ENCODE results near the gene MACROD2. TPM values are rescaled to one million over a fixed set of nuclear protein-coding genes. Genes with fewer than 3 reads are reported as not detected.

Gene MACROD2
- total RNA-seq, 2 experiments from 2014 or later, result not detected

GRCh38 chr20:14866841-14867514 is 871.7 kb downstream of the MACROD2 start:
- Mint-ChIP-seq H3K27me3 (no peaks in the 10 kb centered on the region), H3K27ac (no peak overlapping the region), H3K36me3 (ENCODE audit: low read depth) (no peaks in the 10 kb centered on the region), H3K9me3 (peaks cover 17% of the 10 kb centered on the region), H3K4me1 (no peaks in the 10 kb centered on the region), H3K4me3 (no peak overlapping the region)
- DNase-seq, result no peak
- POLR2A ChIA-PET, result no interaction called here
- CTCF ChIA-PET, result no interaction called here

GRCh38 chr20:14877301-14878028 is 882.1 kb downstream of the MACROD2 start:
- POLR2A ChIA-PET, result no interaction called here
- no peak overlapping the region for H3K27ac Mint-ChIP-seq

GRCh38 chr20:14878676-14879019 is 883.3 kb downstream of the MACROD2 start:
- POLR2A ChIA-PET, result no interaction called here
- Mint-ChIP-seq H3K27me3 (no peaks in the 10 kb centered on the region), H3K27ac (no peak overlapping the region), H3K36me3 (ENCODE audit: low read depth) (no peaks in the 10 kb centered on the region), H3K4me3 (no peak overlapping the region), H3K9me3 (peaks cover 5% of the 10 kb centered on the region), H3K4me1 (no peaks in the 10 kb centered on the region)
- CTCF ChIA-PET, result no interaction called here
- no peak for DNase-seq

More at GRCh38 chr20:14877301-14878028, 882.1 kb downstream of the MACROD2 start:
- CTCF ChIA-PET, result no interaction called here
- Mint-ChIP-seq H3K4me1 (no peaks in the 10 kb centered on the region), H3K36me3 (ENCODE audit: low read depth) (no peaks in the 10 kb centered on the region), H3K4me3 (no peak overlapping the region), H3K27me3 (no peaks in the 10 kb centered on the region), H3K9me3 (peaks cover 5% of the 10 kb centered on the region)
- no peak for DNase-seq

GRCh38 chr20:14879020-14879697 is 883.8 kb downstream of the MACROD2 start:
- no peaks in the 10 kb centered on the region for H3K36me3 Mint-ChIP-seq (ENCODE audit: low read depth)
- POLR2A ChIA-PET, result no interaction called here

GRCh38 chr20:14879839-14880238 is 884.5 kb downstream of the MACROD2 start:
- peaks cover 5% of the 10 kb centered on the region for H3K9me3 Mint-ChIP-seq
- ChIA-PET POLR2A (no interaction called here), CTCF (no interaction called here)
- H3K36me3 Mint-ChIP-seq (ENCODE audit: low read depth), result no peaks in the 10 kb centered on the region
- no peak overlapping the region for H3K27ac Mint-ChIP-seq
- DNase-seq, result no peak
- H3K4me1 Mint-ChIP-seq, result no peaks in the 10 kb centered on the region
- no peaks in the 10 kb centered on the region for H3K27me3 Mint-ChIP-seq
- no peak overlapping the region for H3K4me3 Mint-ChIP-seq

More at GRCh38 chr20:14879020-14879697, 883.8 kb downstream of the MACROD2 start:
- Mint-ChIP-seq H3K4me3 (no peak overlapping the region), H3K27me3 (no peaks in the 10 kb centered on the region), H3K4me1 (no peaks in the 10 kb centered on the region), H3K27ac (no peak overlapping the region), H3K9me3 (peaks cover 5% of the 10 kb centered on the region)
- no peak for DNase-seq
- CTCF ChIA-PET, result no interaction called here

- CTCF ChIA-PET, result no interaction called here
- no peak overlapping the region for H3K27ac Mint-ChIP-seq
- H3K27me3 Mint-ChIP-seq, result no peaks in the 10 kb centered on the region
- H3K9me3 Mint-ChIP-seq, result peaks cover 5% of the 10 kb centered on the region
- no peaks in the 10 kb centered on the region for H3K36me3 Mint-ChIP-seq (ENCODE audit: low read depth)
- no peak for DNase-seq
- no peak overlapping the region for H3K4me3 Mint-ChIP-seq
- no peaks in the 10 kb centered on the region for H3K4me1 Mint-ChIP-seq
- POLR2A ChIA-PET, result no interaction called here
Observed at GRCh38 chr20:14881518-14881917, 886.2 kb downstream of the MACROD2 start.

- no peak for DNase-seq
- CTCF ChIA-PET, result no interaction called here
Observed at GRCh38 chr20:14882157-14882556, 886.8 kb downstream of the MACROD2 start.

GRCh38 chr20:14882846-14883245 is 887.5 kb downstream of the MACROD2 start:
- Mint-ChIP-seq H3K4me1 (no peaks in the 10 kb centered on the region), H3K36me3 (ENCODE audit: low read depth) (no peaks in the 10 kb centered on the region), H3K9me3 (peaks cover 5% of the 10 kb centered on the region), H3K4me3 (no peak overlapping the region), H3K27me3 (no peaks in the 10 kb centered on the region), H3K27ac (no peak overlapping the region)
- ChIA-PET CTCF (no interaction called here), POLR2A (no interaction called here)
- no peak for DNase-seq

More at GRCh38 chr20:14882157-14882556, 886.8 kb downstream of the MACROD2 start:
- H3K9me3 Mint-ChIP-seq, result peaks cover 5% of the 10 kb centered on the region
- POLR2A ChIA-PET, result no interaction called here
- H3K36me3 Mint-ChIP-seq (ENCODE audit: low read depth), result no peaks in the 10 kb centered on the region
- H3K4me3 Mint-ChIP-seq, result no peak overlapping the region
- no peaks in the 10 kb centered on the region for H3K27me3 Mint-ChIP-seq
- no peak overlapping the region for H3K27ac Mint-ChIP-seq
- no peaks in the 10 kb centered on the region for H3K4me1 Mint-ChIP-seq

GRCh38 chr20:14883324-14883723 is 888.0 kb downstream of the MACROD2 start:
- no peaks in the 10 kb centered on the region for H3K27me3 Mint-ChIP-seq
- no peak overlapping the region for H3K27ac Mint-ChIP-seq

GRCh38 chr20:14885661-14886060 is 890.3 kb downstream of the MACROD2 start:
- ChIA-PET CTCF (no interaction called here), POLR2A (no interaction called here)
- no peaks in the 10 kb centered on the region for H3K36me3 Mint-ChIP-seq (ENCODE audit: low read depth)
- DNase-seq, result no peak
- H3K4me1 Mint-ChIP-seq, result no peaks in the 10 kb centered on the region
- H3K4me3 Mint-ChIP-seq, result no peak overlapping the region
- H3K27ac Mint-ChIP-seq, result no peak overlapping the region
- H3K27me3 Mint-ChIP-seq, result no peaks in the 10 kb centered on the region
- peaks cover 8% of the 10 kb centered on the region for H3K9me3 Mint-ChIP-seq

More at GRCh38 chr20:14883324-14883723, 888.0 kb downstream of the MACROD2 start:
- no peaks in the 10 kb centered on the region for H3K4me1 Mint-ChIP-seq
- ChIA-PET CTCF (no interaction called here), POLR2A (no interaction called here)
- DNase-seq, result no peak
- no peak overlapping the region for H3K4me3 Mint-ChIP-seq
- peaks cover 8% of the 10 kb centered on the region for H3K9me3 Mint-ChIP-seq
- H3K36me3 Mint-ChIP-seq (ENCODE audit: low read depth), result no peaks in the 10 kb centered on the region

- peaks cover 13% of the 10 kb centered on the region for H3K9me3 Mint-ChIP-seq
- CTCF ChIA-PET, result no interaction called here
- no peaks in the 10 kb centered on the region for H3K27me3 Mint-ChIP-seq
- POLR2A ChIA-PET, result no interaction called here
- H3K4me1 Mint-ChIP-seq, result no peaks in the 10 kb centered on the region
- DNase-seq, result no peak
- no peaks in the 10 kb centered on the region for H3K36me3 Mint-ChIP-seq (ENCODE audit: low read depth)
- H3K27ac Mint-ChIP-seq, result no peak overlapping the region
- H3K4me3 Mint-ChIP-seq, result no peak overlapping the region
Observed at GRCh38 chr20:14888134-14888533, 892.8 kb downstream of the MACROD2 start.

- Mint-ChIP-seq H3K9me3 (peaks cover 14% of the 10 kb centered on the region), H3K27ac (no peak overlapping the region), H3K36me3 (ENCODE audit: low read depth) (no peaks in the 10 kb centered on the region), H3K4me3 (no peak overlapping the region), H3K27me3 (no peaks in the 10 kb centered on the region), H3K4me1 (no peaks in the 10 kb centered on the region)
- POLR2A ChIA-PET, result no interaction called here
- CTCF ChIA-PET, result no interaction called here
- DNase-seq, result no peak
Observed at GRCh38 chr20:14889496-14890255, 894.4 kb downstream of the MACROD2 start.

GRCh38 chr20:14890713-14891112 is 895.4 kb downstream of the MACROD2 start:
- Mint-ChIP-seq H3K27ac (no peak overlapping the region), H3K4me1 (no peaks in the 10 kb centered on the region), H3K27me3 (no peaks in the 10 kb centered on the region), H3K36me3 (ENCODE audit: low read depth) (no peaks in the 10 kb centered on the region), H3K9me3 (peaks cover 19% of the 10 kb centered on the region), H3K4me3 (no peak overlapping the region)
- no peak for DNase-seq
- CTCF ChIA-PET, result no interaction called here
- POLR2A ChIA-PET, result no interaction called here

Measured in activated CD4-positive, alpha-beta memory T cell treated with anti-CD3 and anti-CD28 coated beads, Interleukin-2, amount 10 ng/mL, durations not matched to agents 7 days and 5 days (primary cell).